Measurements from ENCODE around the gene ROPN1L.

- TF ChIP-seq MAX (IDR thresholded peaks at IDR 0.05) (no peak), SRF (IDR thresholded peaks at IDR 0.05; ENCODE audit: low read depth) (no peak), RAD21 (IDR thresholded peaks at IDR 0.05; ENCODE audit: low read depth) (no peak), CTCF (IDR thresholded peaks at IDR 0.05 in 2 of 3, conservative IDR thresholded peaks at IDR 0.05 in 1 of 3; ENCODE audit: borderline replicate concordance in 1 of 3, insufficient read depth in 1 of 3, low read depth in 2 of 3, low read length in 2 of 3) (no peak), EGR1 (IDR thresholded peaks at IDR 0.05; ENCODE audit: low read depth) (no peak)
Observed at GRCh38 chr5:10490927-10491672, 49.4 kb downstream of the ROPN1L start.

All from HCT116 (cell line).